DMS 273 treated with DMSO at 0.1 percent for 48 hours (cell line): ENCODE data around the gene SPRR2G.
"Not testable (repeated sequence)": the region's sequence is repeated elsewhere in the genome, so short reads cannot be mapped to it uniquely, and the experiment has no call there.

Experiments
- DNase-seq: peaks from one replicate; lab custom pipeline; 2025; lab: John Stamatoyannopoulos, UW

The SPRR2G gene

DNA sequence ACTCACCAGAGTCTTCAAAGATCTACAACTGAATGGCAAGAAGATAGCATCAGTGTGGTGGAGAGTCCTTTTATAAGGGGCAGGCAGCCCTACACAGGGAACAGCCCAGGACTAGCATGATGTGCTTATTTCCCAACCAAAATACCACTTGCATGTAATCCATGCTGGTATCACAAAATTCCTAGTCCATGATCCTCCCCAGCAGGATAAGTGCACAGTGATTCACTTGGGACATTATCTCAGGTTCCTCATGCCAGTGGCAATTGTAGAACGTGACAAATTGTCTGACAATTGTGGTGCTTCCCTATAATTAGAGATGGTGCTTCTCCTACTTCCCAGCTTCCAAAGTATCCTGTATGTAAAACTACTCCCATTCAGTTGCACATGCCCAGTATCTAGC lies at the start of gene SPRR2G:
Gene SPRR2G (minus strand): TSS at position 45 of the 400 bp plus-strand sequence. CDS start 780 bp downstream, outside the sequence.
- no peak for DNase-seq

- no peak for DNase-seq
Observed at GRCh38 chr1:153195216-153195615, 44.5 kb upstream of the SPRR2G start.

DNA sequence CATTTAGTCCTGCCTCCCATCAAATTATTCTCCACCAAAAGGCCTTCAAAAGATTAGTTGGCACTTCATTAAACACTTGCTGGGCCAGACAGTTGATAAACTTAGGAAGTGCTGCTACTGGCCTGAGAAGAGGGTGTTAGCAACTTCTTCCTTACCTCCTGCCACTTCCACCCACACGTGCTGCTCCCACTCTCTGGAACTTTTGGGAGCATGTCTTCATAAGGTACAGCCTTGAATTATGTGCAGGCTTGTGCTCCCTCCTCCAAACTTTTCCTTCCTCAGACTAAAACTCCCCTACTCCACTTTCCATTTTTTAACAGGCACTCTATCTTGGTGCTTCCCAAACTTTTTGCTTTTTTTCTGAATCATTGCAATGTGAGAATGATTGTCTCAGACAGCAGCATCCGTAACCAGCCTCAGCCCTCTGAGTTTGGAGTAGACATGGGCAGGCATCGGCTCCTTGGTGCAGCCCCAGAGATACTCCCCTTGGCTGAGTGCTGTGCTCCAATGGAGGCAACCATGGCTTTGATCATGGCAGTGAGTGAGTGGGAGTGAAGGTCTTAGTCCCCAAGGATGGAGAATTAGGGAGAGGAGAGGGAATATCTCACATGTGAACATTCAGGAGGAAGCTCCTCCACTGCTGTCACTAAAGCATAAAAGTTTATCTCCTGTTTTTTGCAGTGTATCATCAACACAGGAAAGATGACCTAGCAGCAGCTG lies 43.8 kb upstream of the SPRR2G start:
- no peak for DNase-seq

- no peak for DNase-seq
Observed at GRCh38 chr1:153192697-153193096, 42.0 kb upstream of the SPRR2G start.

DNA sequence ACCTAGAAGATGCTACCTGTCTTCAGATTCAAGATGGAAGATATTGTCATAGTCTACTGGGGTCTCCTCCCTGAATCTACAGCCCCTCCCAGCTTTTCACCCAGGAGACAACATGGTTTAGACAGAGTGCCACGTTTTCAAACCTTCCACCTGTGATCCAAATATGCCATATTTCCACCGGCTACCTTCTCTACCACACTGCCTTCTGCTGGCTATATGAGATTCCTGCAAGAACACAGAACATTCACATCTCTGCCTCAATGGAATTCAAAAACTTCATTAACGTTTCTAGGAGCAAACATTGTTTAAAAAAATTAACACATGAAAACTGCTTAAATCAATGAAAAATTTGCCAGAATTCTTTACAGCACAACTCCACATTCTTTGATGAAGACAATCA lies 39.7 kb upstream of the SPRR2G start:
- no peak for DNase-seq

DNA sequence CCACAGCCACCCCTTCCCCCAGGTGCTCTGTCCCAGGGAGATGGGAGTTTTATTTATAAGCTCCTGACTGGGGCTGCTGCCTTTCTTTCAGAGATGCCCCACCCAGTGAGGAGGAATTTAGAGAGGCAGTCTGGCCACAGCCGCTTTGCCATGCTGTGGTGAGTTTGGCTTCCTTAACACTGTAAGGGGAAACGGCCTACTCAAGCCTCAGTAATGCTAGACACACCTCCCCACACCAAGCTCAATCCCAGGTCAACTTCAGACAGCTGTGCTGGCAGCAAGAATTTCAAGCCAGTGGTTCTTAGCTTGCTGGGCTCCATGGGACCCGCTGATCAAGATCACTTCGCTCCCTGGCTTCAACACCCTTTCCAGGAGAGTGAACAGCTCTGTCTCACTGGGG lies 37.6 kb upstream of the SPRR2G start:
- not testable (repeated sequence) for DNase-seq

DNA sequence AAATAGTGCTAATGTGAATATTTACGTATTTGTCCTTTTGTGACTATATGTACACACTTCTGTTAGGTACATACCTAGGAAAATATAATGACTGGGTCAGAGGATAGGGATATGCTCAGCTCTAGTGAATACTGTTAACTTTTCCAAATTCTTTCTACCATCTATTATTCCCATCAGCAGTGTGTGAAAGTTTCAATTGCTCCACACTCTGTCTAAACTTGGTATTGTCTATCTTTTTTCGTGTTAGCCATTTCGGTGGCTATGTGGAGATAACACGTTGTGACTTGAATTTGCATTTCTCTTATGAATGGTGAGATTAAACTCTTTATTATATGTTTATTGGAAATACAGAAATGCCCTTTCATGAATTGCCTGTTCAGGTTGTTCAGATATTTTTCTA lies 29.9 kb upstream of the SPRR2G start:
- no peak for DNase-seq

GRCh38 chr1:153178922-153179321 lies 28.2 kb upstream of the SPRR2G start:
- DNase-seq, result no peak

GRCh38 chr1:153174624-153175023 lies 23.9 kb upstream of the SPRR2G start:
- DNase-seq, result no peak

- DNase-seq, result no peak
Observed at GRCh38 chr1:153168686-153169085, 18.0 kb upstream of the SPRR2G start.

- no peak for DNase-seq
Observed at GRCh38 chr1:153155541-153155940, 4.9 kb upstream of the SPRR2G start.

- no peak for DNase-seq
Observed at GRCh38 chr1:153152481-153152880, 1.8 kb upstream of the SPRR2G start.

GRCh38 chr1:153141377-153141776 lies 9.3 kb downstream of the SPRR2G start:
- DNase-seq, result no peak

DNA sequence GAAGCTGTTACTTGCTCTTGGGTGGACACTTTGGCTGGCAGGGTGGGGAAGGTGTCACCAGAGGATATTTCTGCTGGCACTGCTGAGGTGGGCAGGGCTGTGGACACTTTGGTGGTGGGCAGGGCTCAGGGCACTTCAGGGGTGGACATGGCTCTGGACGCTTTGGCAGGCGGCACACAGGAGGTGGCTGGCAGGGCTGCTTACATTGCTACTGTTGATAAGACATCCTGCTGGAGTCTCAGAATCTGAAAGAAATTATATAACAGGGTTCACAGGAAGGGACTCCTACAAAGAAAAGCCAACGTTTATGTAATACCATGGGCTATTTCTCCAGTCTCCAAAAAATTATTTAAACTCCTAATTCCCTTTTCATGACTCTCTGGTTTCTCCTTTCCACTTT lies 10.2 kb downstream of the SPRR2G start:
- no peak for DNase-seq

- no peak for DNase-seq
Observed at GRCh38 chr1:153133743-153134142, 16.9 kb downstream of the SPRR2G start.

DNA sequence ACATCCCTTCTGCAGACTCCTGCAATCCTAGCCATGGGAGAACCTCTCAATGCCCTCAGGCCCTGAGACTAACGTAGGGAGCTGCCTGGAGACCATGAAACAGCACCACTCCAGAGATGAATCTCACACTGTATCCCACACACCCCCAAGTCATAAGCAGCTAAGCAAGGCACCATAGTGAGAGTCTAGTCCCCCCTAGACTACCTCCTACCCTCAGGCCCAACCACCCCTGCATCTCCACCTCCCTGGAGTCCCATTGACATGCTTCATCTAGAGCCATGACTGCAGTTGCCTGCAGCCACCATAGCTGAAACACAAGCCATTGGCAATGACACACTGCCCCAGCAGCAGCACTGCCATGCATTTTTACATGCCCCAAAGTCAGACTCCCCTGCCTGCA lies 17.4 kb downstream of the SPRR2G start:
- DNase-seq, result no peak

- DNase-seq, result not testable (repeated sequence)
Observed at GRCh38 chr1:153128688-153129087, 22.0 kb downstream of the SPRR2G start.

GRCh38 chr1:153127296-153127695 lies 23.4 kb downstream of the SPRR2G start:
- DNase-seq, result no peak

GRCh38 chr1:153125536-153125935 lies 25.2 kb downstream of the SPRR2G start:
- DNase-seq, result no peak

DNA sequence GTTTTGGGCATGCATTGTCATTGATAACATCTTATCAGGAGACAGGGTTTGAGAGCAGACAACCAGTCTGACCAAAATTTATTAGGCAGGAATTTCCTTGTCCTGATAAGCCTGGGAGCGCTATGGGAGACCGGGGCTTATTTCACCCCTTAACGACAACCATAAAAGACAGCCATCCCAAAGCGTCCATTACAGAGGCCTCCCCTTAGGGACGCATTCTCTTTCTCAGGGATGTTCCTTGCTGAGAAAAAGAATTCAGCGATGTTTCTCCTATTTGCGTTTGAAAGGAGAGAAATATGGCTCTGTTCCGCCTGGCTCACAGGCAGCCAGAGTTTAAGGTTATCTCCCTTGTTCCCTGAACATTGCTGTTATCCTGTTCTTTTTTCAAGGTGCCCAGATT lies 26.9 kb downstream of the SPRR2G start:
- not testable (repeated sequence) for DNase-seq

DNA sequence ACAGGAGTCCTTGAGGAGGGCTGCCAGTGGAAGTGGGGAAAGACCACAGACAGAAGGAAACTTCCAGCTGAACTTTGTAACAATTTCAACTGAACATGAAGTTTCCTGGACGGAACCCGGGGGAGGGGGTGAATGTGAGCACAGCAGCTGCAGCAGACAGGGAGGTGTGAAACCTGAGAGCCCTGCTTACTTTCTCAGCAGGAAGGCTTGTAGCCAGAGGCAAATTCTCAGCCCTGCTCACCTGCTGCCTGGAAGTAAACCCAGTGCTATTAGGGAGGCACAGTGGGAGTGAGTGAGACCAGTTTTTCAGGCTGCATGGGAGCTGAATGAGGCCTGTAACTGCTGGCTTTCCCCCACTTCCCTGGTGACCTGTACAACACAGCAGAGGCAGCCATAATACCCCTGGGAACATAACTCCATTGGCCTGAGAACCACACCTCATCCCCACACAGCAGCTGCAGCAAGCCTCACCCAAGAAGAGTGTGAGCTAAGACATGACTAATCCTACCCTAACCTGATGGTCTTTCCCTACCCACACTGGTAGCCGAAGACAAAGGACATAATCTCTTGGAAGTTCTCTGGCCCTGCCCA lies 27.8 kb downstream of the SPRR2G start:
- DNase-seq, result no peak

DNA sequence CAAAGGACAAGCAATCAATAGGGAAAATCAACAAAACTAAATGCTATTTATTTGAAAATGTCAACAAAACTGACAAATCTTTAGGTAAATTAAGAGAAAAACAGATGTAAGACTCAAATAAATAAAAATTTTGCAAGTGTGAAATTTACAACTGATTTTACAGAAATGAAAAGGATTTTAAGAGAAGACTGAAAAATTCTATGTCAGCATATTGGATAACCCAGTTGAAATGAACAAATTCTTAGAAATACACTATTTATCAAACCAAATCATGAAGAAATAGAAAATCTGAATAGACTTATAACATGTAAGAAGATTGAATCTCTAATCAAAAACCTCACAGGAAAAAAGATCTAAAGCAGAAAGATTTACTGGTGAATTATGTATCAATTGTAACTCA lies 29.7 kb downstream of the SPRR2G start:
- no peak for DNase-seq

DNA sequence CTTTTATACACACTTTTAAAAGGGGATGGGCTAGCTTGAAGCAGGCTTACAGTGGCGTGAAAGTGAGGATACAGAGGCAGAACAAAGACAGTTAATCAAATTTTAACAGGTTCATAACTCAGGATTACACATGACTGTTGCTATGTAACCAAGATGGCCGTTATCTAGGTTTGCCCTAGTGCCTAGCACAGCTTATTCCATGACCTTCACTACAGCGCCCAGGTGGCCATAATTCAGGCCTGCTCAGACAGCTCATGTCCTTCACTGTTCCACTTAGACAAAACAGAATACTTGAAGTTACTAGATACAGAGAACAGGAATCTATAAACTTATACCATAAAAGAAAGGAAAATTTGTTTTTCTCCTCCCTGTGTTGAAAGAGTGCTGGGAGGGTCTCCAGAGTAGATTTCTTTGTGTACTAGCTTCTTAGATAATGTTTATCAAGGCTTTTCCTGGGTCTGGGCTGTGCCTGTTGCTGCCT lies 31.2 kb downstream of the SPRR2G start:
- DNase-seq, result no peak

DNA sequence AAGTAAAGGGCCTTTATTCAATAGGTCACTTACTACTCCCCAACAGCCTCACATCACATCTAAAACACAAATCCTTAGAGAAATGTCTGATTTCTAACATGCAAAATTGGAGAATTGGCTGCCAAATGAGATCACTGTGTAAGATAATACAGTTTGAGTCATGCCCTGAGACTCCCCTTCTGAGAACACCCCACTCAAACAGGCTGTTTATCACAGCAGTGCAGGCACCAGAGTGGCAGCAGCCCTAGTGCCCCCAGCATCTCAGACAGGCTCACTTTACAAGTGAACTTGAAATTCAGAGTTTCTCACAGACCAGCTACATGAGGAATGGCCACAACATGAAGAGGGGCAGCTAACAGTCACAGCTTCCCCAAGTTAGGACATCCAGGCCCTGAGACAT lies 35.4 kb downstream of the SPRR2G start:
- not testable (repeated sequence) for DNase-seq
